Kidney (tissue), 14 donors: ENCODE results near the gene TOMM7. TPM values are rescaled to one million over a fixed set of nuclear protein-coding genes. Genes with fewer than 3 reads are reported as not detected.

Experiments used
- DNase-seq, 5 donors: peaks; one replicate each; pipeline ENCODE4 v3.0.0-alpha.2; 2013 to 2020
- FAIRE-seq: peaks from 2 replicates; lab custom pipeline; 2012; peaks lifted over from hg19 to GRCh38; lab: Jason Lieb, UNC
- H3K27ac ChIP-seq, 2 donors: one replicate each; pipeline ENCODE4 v1.7.0; 2013; ENCODE audit warnings: low read depth in 2 of 2, low read length in 2 of 2, inconsistent platforms in 1 of 2
- H3K27me3 ChIP-seq: one replicate; pipeline ENCODE4 v1.7.1; 2013; ENCODE audit warnings: low read length, inconsistent platforms; ENCODE audit not compliant: control insufficient read depth, insufficient read depth
- H3K36me3 ChIP-seq, 3 donors: one replicate each; pipeline versions ENCODE4 v1.7.0 to v1.7.1; 2013; ENCODE audit warnings: low read length in 3 of 3, control low read depth in 1 of 3, inconsistent platforms in 1 of 3; ENCODE audit not compliant: insufficient read depth in 3 of 3, control insufficient read depth in 2 of 3
- H3K4me1 ChIP-seq, 3 donors: one replicate each; pipeline versions ENCODE4 v1.7.0 to v1.7.1; 2013; ENCODE audit warnings: low read length in 3 of 3, inconsistent platforms in 1 of 3, low read depth in 1 of 3; ENCODE audit not compliant: control insufficient read depth in 2 of 3, insufficient read depth in 2 of 3
- H3K4me3 ChIP-seq, 3 donors: one replicate each; pipeline versions ENCODE4 v1.7.0 to v1.8.1; 2013; ENCODE audit warnings: low read length in 3 of 3, control low read depth in 1 of 3, inconsistent platforms in 1 of 3
- H3K9ac ChIP-seq, 3 donors: one replicate each; pipeline versions ENCODE4 v1.7.0 to v1.7.1; 2013; ENCODE audit warnings: low read length in 3 of 3, control low read depth in 1 of 3, inconsistent platforms in 1 of 3
- H3K9me3 ChIP-seq, 3 donors: one replicate each; pipeline versions ENCODE4 v1.7.0 to v1.7.1; 2013; ENCODE audit warnings: low read length in 3 of 3, control low read depth in 1 of 3, inconsistent platforms in 1 of 3; ENCODE audit not compliant: control insufficient read depth in 2 of 3, insufficient read depth in 1 of 3
- intact Hi-C: fragments of 100-400 bp; cut with DNase I; formaldehyde crosslinking; loops from one replicate; pipeline ENCODE4 v1.11.1; 2022
- polyA plus RNA-seq: library from polyadenylated mRNA; stranded (reverse); fragments of 350-450 nt; fragmentation: Illumina TruSeq; extraction: RNeasy Lipid Tissue Mini Kit (QIAGEN cat#74804); gene quantifications from one replicate; pipeline ENCODE4 v1.2.3, GENCODE V29; 2014; ENCODE audit warnings: low read depth, low replicate concordance; ENCODE audit not compliant: insufficient read depth
- total RNA-seq: library from RNA; stranded (reverse); fragmentation: NEBNext Ultra II Directional; extraction: Animal tissue kit (Norgen Biotek cat#: 25700); gene quantifications from one replicate; pipeline ENCODE4 v1.2.1, GENCODE V29; 2021
- TF ChIP-seq, protein P1 (sequence below): IDR thresholded peaks from 3 replicates; pipeline ENCODE4 v1.5.1; 2012; ENCODE audit warnings: mild to moderate bottlenecking, moderate library complexity, borderline replicate concordance; ENCODE audit not compliant: insufficient read depth; ENCODE audit errors: extremely low read depth
- donor health status: control.
- donor health status: control.
- donor health status: control.
- donor health status: control.
- donor health status: control.
- donor health status: DM: yes; HTN: yes; CAD: no.
- donor health status: Normal renal cell carcinoma (clear cell type).

Gene TOMM7
- total and polyA plus RNA-seq, 2 donors from 2014 or later: 253 to 1,227 TPM

DNA sequence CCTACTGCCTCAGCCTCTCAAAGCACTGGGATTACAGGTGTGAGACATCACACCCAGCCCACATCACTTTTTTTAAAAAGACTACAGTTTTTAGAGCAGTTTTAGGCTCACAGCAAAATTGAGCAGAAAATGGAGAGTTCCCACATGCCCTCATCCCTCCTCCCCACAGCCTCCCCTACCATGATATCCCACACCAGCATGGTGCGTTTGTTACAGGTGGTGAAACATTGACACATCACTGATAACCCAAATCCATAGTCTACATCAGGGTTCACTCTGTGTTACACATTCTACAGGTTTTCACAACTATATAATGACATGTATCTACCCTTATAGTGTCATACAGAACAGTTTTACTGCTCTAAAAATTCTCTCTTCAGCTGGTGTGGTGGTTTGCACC lies 24.3 kb upstream of the TOMM7 start:
- H3K9me3 ChIP-seq: no peaks in the 10 kb centered on the region
- intact Hi-C loops: no loop called here

DNA sequence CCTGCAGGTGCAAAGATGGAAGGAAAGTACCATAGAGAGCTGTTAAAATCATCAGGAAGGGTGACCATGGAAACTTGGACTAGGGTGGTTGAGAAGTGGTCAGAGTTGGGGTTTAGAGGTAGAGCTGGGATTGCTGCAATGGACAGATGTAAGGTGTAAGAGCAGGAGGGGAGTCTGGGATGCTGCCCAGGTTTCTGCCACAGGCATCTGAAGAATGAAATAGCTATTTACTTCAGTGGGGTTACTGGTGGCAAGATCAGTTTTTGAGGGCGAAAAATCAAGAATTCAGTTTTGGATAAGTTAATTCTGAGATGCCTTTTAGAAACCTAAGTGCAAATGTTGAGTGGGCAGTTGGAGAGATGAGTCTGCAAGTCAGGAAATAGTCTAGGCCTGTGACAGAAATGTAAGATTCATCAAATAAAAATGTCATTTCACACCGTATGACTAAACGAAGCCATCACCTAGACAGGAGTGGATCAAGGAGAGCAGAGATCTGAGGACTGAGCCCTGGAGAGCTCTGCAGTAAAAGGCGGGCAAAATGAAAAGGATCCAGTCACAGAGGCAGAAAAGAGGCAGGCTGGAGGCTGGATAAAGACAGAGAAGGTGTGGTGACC lies 22.7 kb upstream of the TOMM7 start:
- FAIRE-seq: no peak
- no peak overlapping the region for H3K9ac ChIP-seq
- H3K9me3 ChIP-seq: no peaks in the 10 kb centered on the region
- no peak overlapping the region for H3K27ac ChIP-seq
- intact Hi-C loops: no loop called here
- no peak overlapping the region for H3K4me3 ChIP-seq
- TF ChIP-seq, protein P1, sequence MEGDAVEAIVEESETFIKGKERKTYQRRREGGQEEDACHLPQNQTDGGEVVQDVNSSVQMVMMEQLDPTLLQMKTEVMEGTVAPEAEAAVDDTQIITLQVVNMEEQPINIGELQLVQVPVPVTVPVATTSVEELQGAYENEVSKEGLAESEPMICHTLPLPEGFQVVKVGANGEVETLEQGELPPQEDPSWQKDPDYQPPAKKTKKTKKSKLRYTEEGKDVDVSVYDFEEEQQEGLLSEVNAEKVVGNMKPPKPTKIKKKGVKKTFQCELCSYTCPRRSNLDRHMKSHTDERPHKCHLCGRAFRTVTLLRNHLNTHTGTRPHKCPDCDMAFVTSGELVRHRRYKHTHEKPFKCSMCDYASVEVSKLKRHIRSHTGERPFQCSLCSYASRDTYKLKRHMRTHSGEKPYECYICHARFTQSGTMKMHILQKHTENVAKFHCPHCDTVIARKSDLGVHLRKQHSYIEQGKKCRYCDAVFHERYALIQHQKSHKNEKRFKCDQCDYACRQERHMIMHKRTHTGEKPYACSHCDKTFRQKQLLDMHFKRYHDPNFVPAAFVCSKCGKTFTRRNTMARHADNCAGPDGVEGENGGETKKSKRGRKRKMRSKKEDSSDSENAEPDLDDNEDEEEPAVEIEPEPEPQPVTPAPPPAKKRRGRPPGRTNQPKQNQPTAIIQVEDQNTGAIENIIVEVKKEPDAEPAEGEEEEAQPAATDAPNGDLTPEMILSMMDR: no peak
- no peaks in the 10 kb centered on the region for H3K36me3 ChIP-seq
- no peaks in the 10 kb centered on the region for H3K4me1 ChIP-seq
- no peaks in the 10 kb centered on the region for H3K27me3 ChIP-seq
- no peak for DNase-seq

More for the DNA sequence above, 24.3 kb upstream of the TOMM7 start:
- FAIRE-seq (no peak), DNase-seq (no peak)
- Histone ChIP-seq H3K27ac (no peak overlapping the region), H3K36me3 (no peaks in the 10 kb centered on the region), H3K27me3 (no peaks in the 10 kb centered on the region), H3K9ac (no peak overlapping the region), H3K4me1 (no peaks in the 10 kb centered on the region), H3K4me3 (no peak overlapping the region)
- TF ChIP-seq, protein P1: no peak

DNA sequence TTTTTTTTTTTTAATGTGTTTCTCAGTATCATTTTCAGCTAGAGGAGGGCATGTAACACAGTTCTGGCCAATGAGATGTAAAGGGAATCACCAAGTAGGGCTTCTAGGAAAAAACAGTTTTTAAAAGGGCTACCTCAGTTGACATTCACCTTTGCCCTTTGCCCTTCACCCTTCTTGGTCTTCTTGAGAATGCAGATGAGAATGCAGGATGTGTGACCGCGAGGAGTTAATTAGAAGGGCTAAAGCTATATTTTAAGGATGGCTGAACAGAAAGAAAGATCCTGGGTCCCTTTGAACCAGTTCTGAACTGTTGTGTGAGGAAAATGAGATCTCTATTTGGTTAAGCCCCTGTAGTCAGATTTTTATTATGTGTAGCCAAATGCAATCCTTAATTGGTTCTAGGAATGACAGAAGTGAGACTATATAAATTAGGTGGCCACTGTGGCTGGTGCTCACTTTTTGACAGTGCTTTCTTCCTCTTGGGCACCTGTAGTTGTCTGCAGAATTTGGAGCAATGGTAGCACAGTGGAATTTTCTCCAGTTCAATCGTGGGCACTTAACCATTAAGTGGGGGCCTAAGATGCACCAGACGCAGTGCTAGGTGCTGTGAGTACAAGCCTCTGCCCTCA lies 21.1 kb upstream of the TOMM7 start:
- TF ChIP-seq, protein P1: no peak
- Histone ChIP-seq H3K9me3 (no peaks in the 10 kb centered on the region), H3K27me3 (no peaks in the 10 kb centered on the region), H3K27ac (no peak overlapping the region), H3K36me3 (no peaks in the 10 kb centered on the region), H3K9ac (no peak overlapping the region), H3K4me1 (no peaks in the 10 kb centered on the region), H3K4me3 (no peak overlapping the region)
- DNase-seq (no peak), FAIRE-seq (no peak)
- intact Hi-C loops: no loop called here
